Testis (tissue), 3 donors: ENCODE measurements around the gene TUBB3. TPM values are rescaled to one million over a fixed set of nuclear protein-coding genes. Genes with fewer than 3 reads are reported as not detected.

ENCODE experiments used
- DNase-seq: peaks from one replicate; pipeline ENCODE4 v3.0.0-alpha.2; 2019
- H3K27ac ChIP-seq, 2 donors: fragments of 200-600 bp; sonication (generic); one replicate each; pipeline ENCODE4 v1.5.1; 2019
- H3K27me3 ChIP-seq: fragments of 200-600 bp; sonication (generic); one replicate; pipeline ENCODE4 v1.5.1; 2019
- H3K36me3 ChIP-seq: fragments of 200-600 bp; sonication (generic); one replicate; pipeline ENCODE4 v1.5.1; 2017; ENCODE audit warnings: low read depth; ENCODE audit errors: missing control alignments
- H3K4me1 ChIP-seq: fragments of 200-600 bp; sonication (generic); one replicate; pipeline ENCODE4 v1.5.1; 2019
- H3K4me3 ChIP-seq, 2 donors: fragments of 200-600 bp; sonication (generic); one replicate each; pipeline ENCODE4 v1.5.1; 2017 to 2019
- H3K9me3 ChIP-seq: fragments of 200-600 bp; sonication (generic); one replicate; pipeline ENCODE4 v1.5.1; 2017
- POLR2A ChIP-seq: fragments of 450-650 bp; IDR thresholded peaks from one replicate; pipeline ENCODE4 v1.6.1; 2017; ENCODE audit warnings: antibody characterized with exemption, mild to moderate bottlenecking, moderate library complexity
- WGBS, 2 donors: methylation state at CpG; one replicate each; pipeline ENCODE4 v1.1.5; 2018; 5-methylcytosine and 5-hydroxymethylcytosine counted together
- intact Hi-C: fragments of 100-400 bp; cut with DNase I; formaldehyde crosslinking; loops from one replicate; pipeline ENCODE4 v1.15.1; 2023; ENCODE audit warnings: low total_unique reads
- polyA plus RNA-seq: library from polyadenylated mRNA; stranded (reverse); fragments of 350-450 nt; fragmentation: Illumina TruSeq; extraction: RNeasy Lipid Tissue Mini Kit (QIAGEN cat#74804); gene quantifications from one replicate; pipeline ENCODE4 v1.2.3, GENCODE V29; 2014; ENCODE audit warnings: low read depth, low replicate concordance; ENCODE audit not compliant: insufficient read depth
- total RNA-seq, 2 donors: library from RNA; depleted of rRNA; stranded (reverse); fragments of >200 nt; gene quantifications; one replicate each; pipeline ENCODE4 v1.2.3, GENCODE V29; 2016
- TF ChIP-seq, protein P1 (sequence below), 3 experiments: fragments of 450-650 bp in 2 of 3; fragments of 200-600 bp in 1 of 3; sonication (generic) in 1 of 3; IDR thresholded peaks; one replicate each; pipeline ENCODE4 v1.5.1; 2016 to 2019; ENCODE audit warnings: antibody characterized with exemption in 3 of 3, mild to moderate bottlenecking in 2 of 3, moderate library complexity in 1 of 3

TUBB3 gene
- total and polyA plus RNA-seq, 3 donors from 2014 or later: 38.8 to 61.7 (median 56.5) TPM

DNA sequence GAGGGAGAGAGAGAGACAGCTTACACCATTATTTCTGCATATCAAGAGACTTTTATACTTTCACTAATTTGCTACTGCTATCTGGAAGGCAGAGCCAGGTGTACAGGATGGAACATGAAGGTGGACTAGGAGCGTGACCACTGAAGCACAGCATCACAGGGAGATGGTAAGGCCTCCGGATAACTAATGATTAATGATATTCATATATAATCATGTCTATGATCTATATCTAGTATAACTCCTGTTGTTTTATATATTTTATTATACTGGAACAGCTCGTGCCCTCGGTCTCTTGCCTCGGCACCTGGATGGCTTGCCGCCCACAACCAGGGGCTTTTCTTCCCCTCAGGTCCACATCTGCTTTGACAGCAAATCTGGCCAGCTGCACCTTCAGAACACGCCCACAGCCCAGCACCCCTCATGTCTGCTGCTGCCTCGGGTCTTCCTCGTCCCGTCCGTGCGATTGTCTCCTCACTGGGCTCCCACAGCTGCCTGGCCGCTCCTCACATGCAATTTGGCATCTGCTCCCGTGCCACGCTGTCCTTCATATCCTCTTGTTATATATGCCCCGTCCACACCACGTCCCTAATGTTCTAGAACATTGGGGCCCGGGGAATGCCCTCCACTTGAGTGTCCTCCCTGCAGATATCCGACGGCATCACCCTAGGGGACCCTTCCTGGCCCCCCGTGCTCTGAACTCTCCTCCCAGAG, 15.2 kb downstream of the TUBB3 start:
- Histone ChIP-seq H3K4me3 (no peak overlapping the region), H3K27ac (no peak overlapping the region), H3K4me1 (no peaks in the 10 kb centered on the region), H3K36me3 (no peaks in the 10 kb centered on the region), H3K27me3 (no peaks in the 10 kb centered on the region), H3K9me3 (no peaks in the 10 kb centered on the region)
- WGBS, 2 donors: 76 to 82% methylated on average over 21 of the region's 21 CpGs
- no peak for DNase-seq
- no peak for TF ChIP-seq POLR2A
- intact Hi-C loops: no loop called here

DNA sequence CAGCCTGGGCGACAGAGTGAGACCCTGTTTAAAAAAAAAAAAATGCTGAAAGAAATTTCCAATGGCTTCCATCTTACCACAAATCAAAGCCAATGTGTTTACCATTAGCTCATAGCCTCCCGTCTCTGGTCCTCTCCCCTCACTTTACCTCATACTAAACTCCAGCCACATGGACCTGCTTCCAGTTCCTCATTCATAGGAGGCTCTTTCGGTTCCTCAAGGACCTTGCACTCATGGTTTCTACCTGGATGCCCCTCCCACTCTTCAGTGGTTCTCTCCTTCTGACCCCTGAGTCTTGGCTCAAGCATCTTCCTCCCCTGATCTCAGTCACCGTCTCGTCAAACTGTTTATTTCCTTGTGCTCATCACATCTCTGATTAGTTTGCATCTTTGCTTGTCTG, 21.6 kb downstream of the TUBB3 start:
- no peaks in the 10 kb centered on the region for H3K27me3 ChIP-seq
- intact Hi-C loops: no loop called here
- WGBS, 2 donors: 78 to 85% methylated on average over 5 of the region's 5 CpGs
- TF ChIP-seq POLR2A: no peak
- TF ChIP-seq, protein P1, sequence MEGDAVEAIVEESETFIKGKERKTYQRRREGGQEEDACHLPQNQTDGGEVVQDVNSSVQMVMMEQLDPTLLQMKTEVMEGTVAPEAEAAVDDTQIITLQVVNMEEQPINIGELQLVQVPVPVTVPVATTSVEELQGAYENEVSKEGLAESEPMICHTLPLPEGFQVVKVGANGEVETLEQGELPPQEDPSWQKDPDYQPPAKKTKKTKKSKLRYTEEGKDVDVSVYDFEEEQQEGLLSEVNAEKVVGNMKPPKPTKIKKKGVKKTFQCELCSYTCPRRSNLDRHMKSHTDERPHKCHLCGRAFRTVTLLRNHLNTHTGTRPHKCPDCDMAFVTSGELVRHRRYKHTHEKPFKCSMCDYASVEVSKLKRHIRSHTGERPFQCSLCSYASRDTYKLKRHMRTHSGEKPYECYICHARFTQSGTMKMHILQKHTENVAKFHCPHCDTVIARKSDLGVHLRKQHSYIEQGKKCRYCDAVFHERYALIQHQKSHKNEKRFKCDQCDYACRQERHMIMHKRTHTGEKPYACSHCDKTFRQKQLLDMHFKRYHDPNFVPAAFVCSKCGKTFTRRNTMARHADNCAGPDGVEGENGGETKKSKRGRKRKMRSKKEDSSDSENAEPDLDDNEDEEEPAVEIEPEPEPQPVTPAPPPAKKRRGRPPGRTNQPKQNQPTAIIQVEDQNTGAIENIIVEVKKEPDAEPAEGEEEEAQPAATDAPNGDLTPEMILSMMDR (IDR thresholded peaks at IDR 0.05): no peak
- no peak overlapping the region for H3K4me3 ChIP-seq
- no peak overlapping the region for H3K27ac ChIP-seq
- no peak for DNase-seq
- no peaks in the 10 kb centered on the region for H3K9me3 ChIP-seq
- H3K36me3 ChIP-seq: no peaks in the 10 kb centered on the region
- peaks cover 6% of the 10 kb centered on the region for H3K4me1 ChIP-seq

DNA sequence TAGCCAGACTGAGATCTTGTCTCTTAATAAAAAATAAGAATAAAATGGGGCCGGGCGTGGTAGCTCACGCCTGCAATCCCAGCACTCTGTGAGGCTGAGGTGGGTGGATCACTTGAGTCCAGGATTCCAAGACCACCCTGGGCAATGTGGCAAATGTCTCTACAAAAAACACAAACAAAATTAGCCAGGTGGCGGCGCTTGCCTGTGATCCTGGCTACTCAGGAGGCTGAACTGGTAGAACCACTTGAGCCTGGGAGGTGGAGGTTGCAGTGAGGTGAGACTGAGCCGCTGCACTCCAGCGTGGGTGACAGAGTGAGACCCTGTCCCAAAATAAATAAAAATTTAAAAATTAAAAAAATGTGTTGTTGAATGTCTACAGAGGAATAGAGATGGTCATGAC, 22.5 kb downstream of the TUBB3 start:
- H3K4me3 ChIP-seq: no peak overlapping the region
- no peaks in the 10 kb centered on the region for H3K27me3 ChIP-seq
- TF ChIP-seq POLR2A: no peak
- TF ChIP-seq, protein P1 (IDR thresholded peaks at IDR 0.05): no peak
- H3K4me1 ChIP-seq: peaks cover 6% of the 10 kb centered on the region
- no peak overlapping the region for H3K27ac ChIP-seq
- intact Hi-C loops: no loop called here
- H3K9me3 ChIP-seq: no peaks in the 10 kb centered on the region
- no peak for DNase-seq
- 86% methylated on average over 7 of the region's 7 CpGs for WGBS, 2 donors
- H3K36me3 ChIP-seq: no peaks in the 10 kb centered on the region

DNA sequence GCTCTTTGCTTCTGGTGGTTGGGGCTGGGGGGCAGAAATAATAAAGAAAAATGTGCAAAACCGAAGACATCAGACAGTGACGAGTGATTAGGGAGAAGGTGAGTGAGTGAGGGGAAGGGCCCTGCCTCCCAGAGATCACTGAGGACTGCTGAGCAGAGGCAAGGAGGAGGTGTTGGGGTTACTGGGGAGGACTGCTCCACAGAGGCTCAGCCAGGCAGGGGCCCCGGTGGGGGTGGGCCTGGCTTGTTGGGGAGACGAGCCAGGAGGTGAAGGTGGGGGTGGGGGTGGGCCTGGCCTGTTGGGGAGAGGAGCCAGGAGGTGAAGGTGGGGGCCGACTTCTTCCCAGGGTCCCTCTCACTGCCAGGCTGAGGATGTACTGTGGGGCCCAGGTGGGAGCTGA, 23.4 kb downstream of the TUBB3 start:
- no peak overlapping the region for H3K27ac ChIP-seq
- intact Hi-C loops: no loop called here
- TF ChIP-seq POLR2A: no peak
- TF ChIP-seq, protein P1 (IDR thresholded peaks at IDR 0.05): no peak
- peaks cover 6% of the 10 kb centered on the region for H3K4me1 ChIP-seq
- 63 to 76% methylated on average over 5 of the region's 5 CpGs for WGBS, 2 donors
- no peak overlapping the region for H3K4me3 ChIP-seq
- no peaks in the 10 kb centered on the region for H3K9me3 ChIP-seq
- no peaks in the 10 kb centered on the region for H3K36me3 ChIP-seq
- H3K27me3 ChIP-seq: no peaks in the 10 kb centered on the region
- no peak for DNase-seq

DNA sequence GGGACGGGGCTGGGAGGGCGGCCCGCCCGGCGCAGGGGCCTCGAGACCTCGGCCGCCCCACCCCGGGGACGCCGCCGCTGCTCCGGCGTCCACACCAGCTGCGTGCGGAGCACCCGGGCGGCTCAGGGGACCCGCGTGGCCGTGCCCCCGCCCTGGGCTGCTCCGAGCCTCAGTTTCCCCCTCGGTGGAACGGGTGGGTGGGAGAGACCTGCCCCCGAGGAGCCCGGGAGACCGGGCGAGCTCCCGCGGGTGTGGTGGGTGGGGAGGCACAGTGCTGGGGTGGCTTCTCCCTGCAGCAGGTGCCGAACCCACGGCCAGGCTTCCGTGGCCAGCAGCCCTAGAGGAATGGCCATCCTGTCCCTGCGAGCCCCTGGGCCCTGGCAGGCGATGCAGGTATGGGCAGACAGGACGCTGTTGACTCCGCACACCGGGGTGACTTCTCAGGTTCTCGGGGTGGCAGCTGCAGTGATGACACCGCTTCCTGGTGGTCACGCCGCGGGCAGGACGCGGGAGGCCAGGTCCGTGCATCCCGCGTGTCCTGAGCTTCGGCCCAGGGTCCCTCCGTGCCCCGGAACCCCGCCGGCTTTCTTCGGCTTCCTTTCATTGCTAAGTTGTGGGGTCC, 26.1 kb downstream of the TUBB3 start:
- Histone ChIP-seq H3K4me3 (peak overlapping the region; percentile 47 to 54), H3K36me3 (no peaks in the 10 kb centered on the region), H3K4me1 (peaks cover 6% of the 10 kb centered on the region), H3K27me3 (no peaks in the 10 kb centered on the region), H3K9me3 (no peaks in the 10 kb centered on the region), H3K27ac (no peak overlapping the region)
- no peak for TF ChIP-seq POLR2A
- TF ChIP-seq, protein P1 (IDR thresholded peaks at IDR 0.05): no peak
- intact Hi-C loops: no loop called here
- DNase-seq: no peak
- WGBS, 2 donors: 31 to 40% methylated on average over 1 to 26 of the region's 55 CpGs
